NCI-H2029 (cell line): Measurements from ENCODE around the gene RAP1GDS1.
"Not testable (repeated sequence)": the region's sequence is repeated elsewhere in the genome, so short reads cannot be mapped to it uniquely, and the experiment has no call there.

ENCODE experiments used
- DNase-seq: peaks from one replicate; lab custom pipeline; 2025; lab: John Stamatoyannopoulos, UW

The RAP1GDS1 gene

DNA sequence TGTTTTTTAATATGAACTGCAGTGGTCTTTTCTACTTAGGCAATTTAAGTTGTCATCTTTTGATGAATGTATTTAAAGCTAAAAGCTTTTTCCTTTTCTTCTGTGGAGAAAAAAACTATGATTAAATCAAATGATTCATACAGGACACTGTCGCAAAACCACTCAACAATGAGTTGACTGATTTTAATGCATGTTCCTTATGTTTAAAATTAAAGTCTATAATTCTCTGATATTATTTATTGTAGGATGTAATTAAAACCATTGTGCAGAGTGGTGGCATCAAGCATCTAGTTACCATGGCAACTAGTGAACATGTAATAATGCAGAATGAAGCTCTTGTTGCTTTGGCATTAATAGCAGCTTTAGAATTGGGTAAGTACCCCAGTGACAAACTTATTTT lies 172.5 kb downstream of the RAP1GDS1 start:
- no peak for DNase-seq

- no peak for DNase-seq
Observed at GRCh38 chr4:98434816-98435215, 173.6 kb downstream of the RAP1GDS1 start.

DNA sequence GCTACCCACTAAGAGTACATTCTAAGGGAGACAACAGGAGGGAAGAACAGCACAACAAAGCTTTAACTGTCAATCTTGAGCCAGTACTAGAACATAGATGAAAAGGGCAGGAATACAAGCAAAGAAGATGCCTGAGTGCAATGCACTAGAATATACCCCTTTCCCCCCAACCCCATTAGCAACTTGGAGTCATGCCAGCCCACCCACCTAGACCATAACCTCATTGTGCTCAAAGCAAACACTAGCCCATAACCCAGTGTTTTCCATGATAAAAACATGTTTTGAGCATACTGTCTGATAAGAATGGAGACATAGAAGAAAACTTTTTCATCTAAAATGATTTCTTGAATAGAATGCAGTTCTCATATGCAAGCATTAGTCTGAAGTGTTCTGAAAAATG lies 183.2 kb downstream of the RAP1GDS1 start:
- no peak for DNase-seq

- no peak for DNase-seq
Observed at GRCh38 chr4:98446499-98447375, 185.6 kb downstream of the RAP1GDS1 start.

- no peak for DNase-seq
Observed at GRCh38 chr4:98447648-98448047, 186.5 kb downstream of the RAP1GDS1 start.

DNA sequence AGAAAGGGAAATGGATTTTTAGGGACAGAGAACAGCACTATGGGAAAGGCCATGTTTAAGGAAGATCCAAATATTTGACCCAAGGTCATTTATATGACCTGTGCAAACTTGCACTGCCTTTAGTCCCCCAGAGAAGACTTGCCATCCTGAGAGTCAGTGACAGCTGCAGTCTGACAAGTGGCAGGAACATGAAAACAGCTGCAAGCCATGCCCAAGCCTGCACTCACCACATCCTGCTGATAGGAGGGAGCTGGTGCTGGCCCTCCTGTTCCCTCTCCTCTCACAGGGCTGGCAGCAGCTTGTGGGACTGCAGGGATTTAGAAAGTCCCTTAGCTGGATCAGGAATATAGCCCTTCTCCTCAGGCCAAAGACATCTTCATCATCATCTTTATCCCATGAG lies 187.7 kb downstream of the RAP1GDS1 start:
- no peak for DNase-seq

DNA sequence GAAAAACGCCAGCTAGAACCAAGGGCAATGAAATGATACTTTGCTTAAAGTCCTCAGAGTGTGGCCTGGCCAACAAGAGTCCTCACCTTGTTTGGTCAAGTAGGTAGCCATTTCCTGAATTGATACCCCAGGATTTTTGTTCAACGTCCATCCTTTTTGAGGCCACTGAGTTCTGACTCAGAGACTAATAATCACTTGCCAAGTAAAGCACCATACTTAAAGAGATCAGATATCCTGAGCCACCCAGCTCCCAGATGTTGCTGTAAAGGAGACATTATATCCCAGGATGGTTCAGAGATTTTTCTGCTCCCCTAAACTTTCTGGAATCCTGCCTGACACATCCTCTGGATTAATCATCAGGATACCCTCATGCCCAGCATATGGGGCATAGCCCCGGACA lies 190.9 kb downstream of the RAP1GDS1 start:
- no peak for DNase-seq

DNA sequence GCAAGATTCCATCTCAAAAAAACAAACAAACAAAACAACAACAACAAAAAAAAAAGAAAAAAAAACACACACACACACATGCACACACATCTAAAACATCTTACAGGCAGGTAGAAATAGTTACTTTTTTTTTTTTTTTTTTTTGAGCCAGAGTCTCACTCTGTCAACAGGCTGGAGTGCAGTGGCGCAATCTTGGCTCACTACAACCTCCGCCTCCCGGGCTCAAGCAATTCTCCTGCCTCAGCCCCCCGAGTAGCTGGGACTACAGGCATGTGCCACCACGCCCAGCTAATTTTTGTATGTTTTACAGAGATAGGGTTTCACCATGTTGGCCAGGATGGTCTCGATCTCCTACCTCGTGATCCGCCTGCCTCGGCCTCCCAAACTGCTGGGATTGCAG lies 196.2 kb downstream of the RAP1GDS1 start:
- not testable (repeated sequence) for DNase-seq

DNA sequence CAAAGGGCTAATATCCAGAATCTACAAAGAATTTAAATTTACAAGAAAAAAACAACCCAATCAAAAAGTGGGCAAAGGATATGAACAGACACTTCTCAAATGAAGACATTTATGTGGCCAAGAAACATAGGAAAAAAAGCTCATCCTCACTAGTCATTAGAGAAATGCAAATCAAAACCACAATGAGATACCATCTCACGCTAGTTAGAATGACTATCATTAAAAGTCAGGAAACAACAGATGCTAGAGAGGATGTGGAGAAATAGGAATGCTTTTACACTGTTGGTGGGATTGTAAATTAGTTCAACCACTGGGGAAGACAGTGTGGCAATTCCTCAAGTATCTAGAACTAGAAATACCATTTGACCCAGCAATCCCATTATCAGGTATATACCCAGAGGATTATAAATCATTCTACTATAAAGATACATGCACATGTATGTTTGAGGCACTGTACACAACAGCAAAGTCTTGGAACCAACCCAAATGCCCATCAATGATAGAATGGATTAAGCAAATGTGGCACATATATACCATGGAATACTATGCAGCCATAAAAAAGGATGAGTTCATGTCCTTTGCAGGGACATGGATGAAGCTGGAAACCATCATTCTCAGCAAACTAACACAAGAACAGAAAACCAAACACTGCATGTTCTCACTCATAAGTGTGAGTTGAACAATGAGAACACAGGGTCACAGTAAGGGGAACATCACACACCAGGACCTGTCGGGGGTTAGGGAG lies 200.1 kb downstream of the RAP1GDS1 start:
- DNase-seq, result not testable (repeated sequence)

- no peak for DNase-seq
Observed at GRCh38 chr4:98462487-98462886, 201.3 kb downstream of the RAP1GDS1 start.

- no peak for DNase-seq
Observed at GRCh38 chr4:98466868-98467599, 205.8 kb downstream of the RAP1GDS1 start.

- peak; percentile 43 for DNase-seq
Observed at GRCh38 chr4:98467627-98468072, 206.5 kb downstream of the RAP1GDS1 start.

DNA sequence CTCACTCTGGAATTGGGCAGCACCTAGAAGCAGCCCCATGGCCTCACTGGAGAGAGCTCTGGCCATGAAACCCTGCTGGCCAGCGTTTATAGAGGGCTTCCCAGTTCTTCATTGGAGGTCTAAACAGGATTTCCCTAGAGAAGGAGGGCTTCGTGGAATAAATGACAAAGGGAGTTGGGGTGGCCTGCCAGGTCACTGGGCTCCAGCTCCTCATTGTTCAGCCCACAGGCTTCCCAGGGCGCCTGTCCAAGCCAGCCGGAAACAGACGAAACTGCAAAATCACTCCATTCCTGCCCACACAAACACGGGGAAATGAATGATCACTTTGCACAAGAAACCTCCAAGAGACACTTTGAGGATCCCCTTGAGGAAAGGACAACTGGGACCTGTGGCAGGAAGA lies 207.5 kb downstream of the RAP1GDS1 start:
- DNase-seq, result no peak

- no peak for DNase-seq
Observed at GRCh38 chr4:98469771-98470170, 208.6 kb downstream of the RAP1GDS1 start.

- no peak for DNase-seq
Observed at GRCh38 chr4:98470366-98470765, 209.2 kb downstream of the RAP1GDS1 start.

DNA sequence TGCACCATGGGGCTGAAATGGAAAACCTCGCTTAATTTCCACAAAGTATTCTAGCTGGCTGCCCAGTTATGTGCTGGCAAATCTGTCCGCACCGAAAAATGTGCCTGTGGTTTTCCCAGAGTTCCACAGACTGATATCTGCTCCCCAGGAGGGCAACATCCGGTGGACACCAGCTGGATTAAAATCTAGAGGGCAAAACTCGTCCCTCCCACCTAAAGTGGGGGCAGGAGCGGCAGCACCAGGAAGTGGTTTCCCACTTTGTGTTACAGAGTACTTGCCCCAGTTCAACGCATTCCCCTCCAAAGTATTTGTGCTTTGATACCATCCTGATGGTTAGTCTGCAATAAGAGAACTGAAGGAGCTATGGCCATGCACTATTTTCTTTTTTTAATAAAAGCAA lies 209.6 kb downstream of the RAP1GDS1 start:
- no peak for DNase-seq

GRCh38 chr4:98473046-98473445 lies 211.9 kb downstream of the RAP1GDS1 start:
- DNase-seq, result no peak

- no peak for DNase-seq
Observed at GRCh38 chr4:98474408-98474844, 213.2 kb downstream of the RAP1GDS1 start.

- DNase-seq, result no peak
Observed at GRCh38 chr4:98476891-98477290, 215.7 kb downstream of the RAP1GDS1 start.

GRCh38 chr4:98479590-98479989 lies 218.4 kb downstream of the RAP1GDS1 start:
- not testable (repeated sequence) for DNase-seq

DNA sequence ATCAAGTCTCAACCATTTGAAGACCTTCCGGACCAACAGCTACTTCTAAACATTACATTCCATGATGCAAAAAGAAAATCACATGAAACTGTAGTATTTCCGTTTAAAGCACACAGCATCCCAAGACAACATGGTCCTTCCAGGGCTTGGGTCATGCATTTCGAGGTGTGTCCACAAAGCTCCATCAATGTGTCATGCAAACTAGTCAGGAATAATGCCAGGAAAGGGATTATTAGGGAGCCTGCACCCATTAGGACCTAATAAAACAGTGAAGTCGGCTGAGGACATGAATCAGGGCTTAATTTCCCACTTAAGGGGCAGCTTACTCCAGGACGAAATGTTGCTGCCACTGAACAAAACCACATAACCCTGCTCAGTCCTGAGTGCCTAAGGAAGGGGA lies 219.4 kb downstream of the RAP1GDS1 start:
- DNase-seq, result no peak

DNA sequence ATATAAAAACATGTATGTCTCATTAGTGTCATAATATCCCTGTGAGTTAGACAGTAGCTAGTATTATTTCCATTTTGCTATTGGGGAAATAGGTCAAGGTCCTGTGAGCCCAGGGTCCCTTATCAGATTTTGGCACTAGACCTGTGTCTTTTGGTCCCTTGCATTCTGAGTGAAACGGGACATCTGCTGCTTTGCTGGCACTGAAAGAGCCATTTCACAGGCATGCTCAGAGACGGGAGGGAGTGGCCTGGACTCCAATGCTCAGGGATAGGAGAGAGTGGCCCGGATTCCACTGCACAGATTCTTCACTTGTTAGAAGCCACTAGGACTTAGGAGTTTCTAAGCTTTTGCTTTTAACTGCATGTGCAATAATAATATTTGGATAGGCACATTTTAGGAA lies 220.0 kb downstream of the RAP1GDS1 start:
- DNase-seq, result no peak

GRCh38 chr4:98482503-98482846 lies 221.3 kb downstream of the RAP1GDS1 start:
- DNase-seq, result no peak
